Myometrial cell (primary cell): ENCODE measurements around the gene IFT22. TPM values are rescaled to one million over a fixed set of nuclear protein-coding genes. Genes with fewer than 3 reads are reported as not detected.

ENCODE experiments used
- total RNA-seq: library from RNA; depleted of rRNA; stranded (reverse); fragments of >200 nt; gene quantifications from 2 replicates; pipeline ENCODE4 v1.2.3, GENCODE V29; 2015

Gene IFT22
- 48.4 and 52.8 TPM in 2 replicates for total RNA-seq

DNA sequence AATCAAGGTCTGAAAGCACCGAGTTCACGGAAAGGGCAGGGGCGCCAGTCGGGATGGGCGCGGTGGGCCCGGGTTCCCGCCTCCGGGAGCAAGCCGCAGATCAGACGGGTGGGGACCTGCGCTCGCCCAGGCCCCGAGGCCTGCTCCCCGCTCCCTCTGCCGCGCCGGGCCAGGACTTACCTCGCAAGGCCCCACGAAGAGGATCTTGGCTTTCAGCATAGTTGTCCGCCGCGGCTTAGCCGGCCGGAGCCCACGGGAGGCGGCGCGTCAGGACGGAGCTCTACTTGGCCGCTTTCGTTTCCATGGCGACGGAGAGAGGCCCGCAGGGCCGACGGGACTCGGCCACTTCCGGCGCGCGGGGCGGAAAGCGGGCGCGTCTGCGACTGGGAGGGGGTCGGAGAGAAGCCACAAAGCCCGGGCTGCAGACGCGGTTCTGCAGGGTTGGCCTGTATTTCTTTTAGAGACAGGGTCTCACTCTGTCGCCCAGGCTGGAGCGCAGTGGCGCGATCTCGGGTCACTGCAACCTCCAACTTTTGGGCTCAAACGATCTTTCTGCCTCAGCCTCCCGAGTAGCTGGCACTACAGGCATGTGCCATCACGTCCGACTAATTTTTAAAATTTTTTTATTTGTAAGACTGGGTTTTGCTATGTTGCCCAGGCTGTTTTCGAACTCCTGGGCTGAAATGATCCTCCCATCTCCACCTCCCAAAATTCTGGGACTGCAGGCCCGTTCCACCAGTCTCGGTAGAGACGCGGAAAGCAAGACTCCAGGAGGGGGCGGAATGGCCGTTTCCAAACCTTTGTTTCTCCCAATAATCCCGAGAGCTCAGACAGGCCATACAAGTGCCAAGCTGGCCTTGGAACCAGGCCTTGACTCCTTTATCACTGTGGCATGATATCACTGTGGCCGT lies at the start of gene IFT22:
IFT22 (minus strand) TSS at position 322 of the 911 bp plus-strand sequence; CDS start at position 219, 103 bp downstream.

DNA sequence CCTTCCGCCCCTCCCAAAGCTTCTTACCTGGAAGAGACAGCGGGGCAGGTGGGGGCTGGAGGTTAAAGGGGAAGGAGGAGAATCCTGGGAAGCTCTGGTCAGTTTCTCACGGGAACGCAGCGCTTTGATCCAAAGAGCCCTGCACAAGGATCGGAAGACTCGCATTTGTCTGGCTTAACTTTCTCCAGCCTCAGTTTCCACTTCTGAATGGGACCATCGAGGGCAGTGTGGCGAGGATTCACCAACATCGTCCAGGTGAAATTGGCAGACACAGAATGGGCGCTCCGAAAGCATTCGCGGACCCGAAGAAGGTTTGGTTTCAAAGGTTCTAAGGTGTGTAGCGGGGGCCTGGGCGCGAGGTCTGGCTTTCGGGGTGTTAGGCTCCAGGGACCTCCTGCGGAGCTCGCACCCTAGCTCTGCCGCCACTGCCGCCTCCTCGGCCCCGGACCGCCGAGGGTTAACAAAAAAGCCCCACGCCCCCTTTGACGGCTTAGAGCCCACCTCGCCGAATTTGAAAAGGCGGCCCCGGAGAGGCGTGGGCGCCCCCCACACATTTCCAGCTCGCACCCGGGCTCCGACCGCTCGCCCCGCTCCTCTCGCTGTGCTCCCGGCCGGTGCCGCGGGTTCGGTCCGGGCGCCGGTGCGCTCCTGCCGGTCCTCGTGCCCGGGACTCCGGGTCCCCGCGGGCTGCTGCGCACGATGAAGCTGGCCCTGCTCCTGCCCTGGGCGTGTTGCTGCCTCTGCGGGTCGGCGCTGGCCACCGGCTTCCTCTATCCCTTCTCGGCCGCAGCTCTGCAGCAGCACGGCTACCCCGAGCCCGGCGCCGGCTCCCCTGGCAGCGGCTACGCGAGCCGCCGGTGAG lies 41.0 kb upstream of the IFT22 start, which contains the start of gene COL26A1:
COL26A1 (plus strand) TSS at position 542 of the 862 bp plus-strand sequence; CDS start at position 700, 158 bp downstream.

Other genes with a start within 250 kb of the IFT22 start
- 9.2 and 11.2 TPM in 2 replicates for gene TRIM56, start 236.3 kb downstream of the IFT22 start, total RNA-seq
- gene SERPINE1, start 194.7 kb downstream of the IFT22 start, total RNA-seq = 1,908 and 2,020 TPM in 2 replicates
- 274 and 306 TPM in 2 replicates for gene AP1S1, start 167.3 kb downstream of the IFT22 start, total RNA-seq
- 0.53 and 1.2 TPM in 2 replicates for gene VGF, start 156.2 kb downstream of the IFT22 start, total RNA-seq
- not detected in 2 replicates for gene NAT16, start 141.5 kb downstream of the IFT22 start, total RNA-seq
- not detected in 2 replicates for gene MOGAT3, start 120.8 kb downstream of the IFT22 start, total RNA-seq
- gene PLOD3, start 104.2 kb downstream of the IFT22 start, total RNA-seq = 111 and 114 TPM in 2 replicates
- gene ZNHIT1, start 103.6 kb downstream of the IFT22 start, total RNA-seq = 136 and 174 TPM in 2 replicates
- gene CLDN15, start 84.0 kb downstream of the IFT22 start, total RNA-seq = 3.5 and 4.9 TPM in 2 replicates
- gene FIS1, start 76.7 kb downstream of the IFT22 start, total RNA-seq = 232 and 308 TPM in 2 replicates
- not detected in 2 replicates for gene COL26A1, start 41.1 kb upstream of the IFT22 start, total RNA-seq